Spleen (tissue), 7 donors: Measurements from ENCODE around the gene FIGNL1.

Experiments
- POLR2A ChIP-seq, 3 donors: fragments of 450-650 bp; IDR thresholded peaks; one replicate each; pipeline ENCODE4 v1.5.1; 2017; ENCODE audit warnings: antibody characterized with exemption in 3 of 3, mild to moderate bottlenecking in 1 of 3
- TF ChIP-seq, protein P1 (sequence below), 11 experiments: fragments of 200-600 bp in 7 of 11; fragments of 450-650 bp in 4 of 11; sonication (generic) in 4 of 11; IDR thresholded peaks in 8 of 11; conservative IDR thresholded peaks in 3 of 11; 1 replicate in 7 of 11; 2 replicates in 4 of 11; pipeline versions ENCODE4 v1.4.0 to v1.8.0; 2016 to 2021; ENCODE audit warnings: antibody characterized with exemption in 11 of 11, inconsistent platforms in 4 of 11, mild to moderate bottlenecking in 1 of 11
- donor health status: DM: no; HTN: no; CAD: no; lungs with moderate emphysema.
- donor health status: DM: no; HTN: no; CAD: no.
- donor health status: DM: no; HTN: no; CAD: no.

DNA sequence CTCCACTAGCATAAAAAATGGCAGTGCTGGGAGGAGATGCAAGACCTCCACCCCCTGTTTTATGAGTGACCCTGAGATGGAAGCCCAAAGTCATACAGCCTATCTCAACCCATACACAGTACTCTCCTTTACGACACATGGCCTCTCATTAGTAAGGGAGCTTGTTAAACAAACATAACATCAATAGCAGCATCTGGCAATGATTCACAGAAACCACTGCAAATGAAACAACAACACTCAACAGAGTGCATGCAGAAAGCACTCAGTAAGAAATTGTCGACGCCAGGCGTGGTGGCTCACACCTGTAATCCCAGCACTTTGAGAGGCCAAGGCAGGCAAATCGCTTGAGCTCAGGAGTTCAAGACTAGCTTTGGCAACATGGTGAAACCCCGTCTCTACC lies 27.5 kb upstream of the FIGNL1 start:
- TF ChIP-seq POLR2A (IDR thresholded peaks at IDR 0.05): no peak
- TF ChIP-seq, protein P1, sequence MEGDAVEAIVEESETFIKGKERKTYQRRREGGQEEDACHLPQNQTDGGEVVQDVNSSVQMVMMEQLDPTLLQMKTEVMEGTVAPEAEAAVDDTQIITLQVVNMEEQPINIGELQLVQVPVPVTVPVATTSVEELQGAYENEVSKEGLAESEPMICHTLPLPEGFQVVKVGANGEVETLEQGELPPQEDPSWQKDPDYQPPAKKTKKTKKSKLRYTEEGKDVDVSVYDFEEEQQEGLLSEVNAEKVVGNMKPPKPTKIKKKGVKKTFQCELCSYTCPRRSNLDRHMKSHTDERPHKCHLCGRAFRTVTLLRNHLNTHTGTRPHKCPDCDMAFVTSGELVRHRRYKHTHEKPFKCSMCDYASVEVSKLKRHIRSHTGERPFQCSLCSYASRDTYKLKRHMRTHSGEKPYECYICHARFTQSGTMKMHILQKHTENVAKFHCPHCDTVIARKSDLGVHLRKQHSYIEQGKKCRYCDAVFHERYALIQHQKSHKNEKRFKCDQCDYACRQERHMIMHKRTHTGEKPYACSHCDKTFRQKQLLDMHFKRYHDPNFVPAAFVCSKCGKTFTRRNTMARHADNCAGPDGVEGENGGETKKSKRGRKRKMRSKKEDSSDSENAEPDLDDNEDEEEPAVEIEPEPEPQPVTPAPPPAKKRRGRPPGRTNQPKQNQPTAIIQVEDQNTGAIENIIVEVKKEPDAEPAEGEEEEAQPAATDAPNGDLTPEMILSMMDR (IDR thresholded peaks at IDR 0.05 in 8 of 11, conservative IDR thresholded peaks at IDR 0.05 in 3 of 11): no peak
